GM23338 (cell line): ENCODE data around the gene CACNA1B. TPM values are rescaled to one million over a fixed set of nuclear protein-coding genes. Genes with fewer than 3 reads are reported as not detected.

ENCODE experiments used
- ATAC-seq: fragments of 200-7000 bp; cut with Tn5 transposase; 3 replicates; pipeline ENCODE4 v1.9.1; 2020
- DNase-seq: peaks from one replicate; pipeline ENCODE4 v3.0.0-alpha.2; 2015; ENCODE audit warnings: low spot score
- H2AFZ ChIP-seq: fragments of 200-600 bp; sonication (generic); 2 replicates; pipeline ENCODE4 v1.8.0; 2016; ENCODE audit warnings: antibody characterized with exemption, mild to moderate bottlenecking, moderate library complexity
- H3F3A ChIP-seq: fragments of 200-600 bp; sonication (generic); replicated peaks from 2 replicates; pipeline ENCODE4 v1.8.0; 2017; ENCODE audit warnings: antibody characterized with exemption, mixed run types, low read depth
- H3K27ac ChIP-seq: fragments of 200-600 bp; sonication (generic); 2 replicates; pipeline ENCODE4 v1.6.1; 2016; ENCODE audit warnings: low read depth
- H3K27me3 ChIP-seq: fragments of 200-600 bp; sonication (generic); 2 replicates; pipeline ENCODE4 v1.8.0; 2016; ENCODE audit warnings: mild to moderate bottlenecking, mixed run types, moderate library complexity; ENCODE audit not compliant: insufficient read depth
- H3K36me3 ChIP-seq: fragments of 200-600 bp; sonication (generic); 2 replicates; pipeline ENCODE4 v1.8.0; 2016; ENCODE audit warnings: mild to moderate bottlenecking; ENCODE audit not compliant: insufficient read depth
- H3K4me1 ChIP-seq: fragments of 200-600 bp; sonication (generic); 2 replicates; pipeline ENCODE4 v1.8.0; 2016; ENCODE audit warnings: mild to moderate bottlenecking, moderate library complexity; ENCODE audit not compliant: insufficient read depth
- H3K4me2 ChIP-seq: fragments of 200-600 bp; sonication (generic); 2 replicates; pipeline ENCODE4 v1.7.1; 2017; ENCODE audit warnings: mixed run types
- H3K4me3 ChIP-seq: fragments of 200-600 bp; sonication (generic); 2 replicates; pipeline ENCODE4 v1.6.1; 2016; ENCODE audit warnings: mixed run types
- H3K79me2 ChIP-seq: fragments of 200-600 bp; sonication (generic); replicated peaks from 2 replicates; pipeline ENCODE4 v1.8.0; 2017; ENCODE audit warnings: mild to moderate bottlenecking; ENCODE audit not compliant: insufficient read depth
- H3K9me2 ChIP-seq: fragments of 200-600 bp; sonication (generic); 2 replicates; pipeline ENCODE4 v1.8.0; 2017; ENCODE audit not compliant: insufficient read depth
- H4K20me1 ChIP-seq: fragments of 200-600 bp; sonication (generic); replicated peaks from 2 replicates; pipeline ENCODE4 v1.8.0; 2017; ENCODE audit warnings: mild to moderate bottlenecking; ENCODE audit not compliant: insufficient read depth
- H3K27ac Mint-ChIP-seq: 2 replicates; pipeline ENCODE4 v1.8.0; 2020; ENCODE audit warnings: inconsistent platforms, mild to moderate bottlenecking, moderate library complexity, mixed read lengths
- H3K27me3 Mint-ChIP-seq: 3 replicates; pipeline ENCODE4 v1.8.0; 2022; ENCODE audit warnings: low read depth, mild to moderate bottlenecking, moderate library complexity, mixed read lengths, inconsistent platforms; ENCODE audit not compliant: insufficient read depth, poor library complexity
- H3K36me3 Mint-ChIP-seq: 3 replicates; pipeline ENCODE4 v1.8.0; 2021; ENCODE audit warnings: low read depth, mild to moderate bottlenecking, inconsistent platforms, moderate library complexity, mixed read lengths
- H3K4me1 Mint-ChIP-seq: 3 replicates; pipeline ENCODE4 v1.8.0; 2020; ENCODE audit warnings: mild to moderate bottlenecking, inconsistent platforms, mixed read lengths
- H3K4me3 Mint-ChIP-seq: 3 replicates; pipeline ENCODE4 v1.8.0; 2021; ENCODE audit warnings: moderate library complexity, mild to moderate bottlenecking, inconsistent platforms, mixed read lengths
- H3K9me3 Mint-ChIP-seq: 3 replicates; pipeline ENCODE4 v1.8.0; 2020; ENCODE audit warnings: moderate library complexity, mild to moderate bottlenecking, inconsistent platforms, mixed read lengths
- CREB1 ChIP-seq: fragments of 250-450 bp; sonication (Bioruptor Pico); IDR thresholded peaks from 2 replicates; pipeline ENCODE4 v1.5.0; 2020; ENCODE audit warnings: low read depth, mild to moderate bottlenecking, moderate library complexity
- ETS1 ChIP-seq: IDR thresholded peaks from 2 replicates; pipeline ENCODE4 v1.6.1; 2016; ENCODE audit warnings: antibody characterized with exemption
- EZH2 ChIP-seq: fragments of 200-600 bp; sonication (generic); IDR thresholded peaks from one replicate; pipeline ENCODE4 v1.8.0; 2017; ENCODE audit warnings: antibody characterized with exemption, mild to moderate bottlenecking, low read depth; ENCODE audit not compliant: unreplicated experiment
- EZH2phosphoT487 ChIP-seq: fragments of 200-600 bp; sonication (generic); IDR thresholded peaks from one replicate; pipeline ENCODE4 v1.8.1; 2018; ENCODE audit warnings: antibody characterized with exemption; ENCODE audit not compliant: unreplicated experiment
- JUNB ChIP-seq: IDR thresholded peaks from one replicate; pipeline ENCODE4 v1.6.1; 2016; ENCODE audit warnings: antibody characterized with exemption; ENCODE audit not compliant: unreplicated experiment
- NANOG ChIP-seq: IDR thresholded peaks from 2 replicates; pipeline ENCODE4 v1.6.1; 2016; ENCODE audit warnings: antibody characterized with exemption, borderline replicate concordance
- POLR2AphosphoS5 ChIP-seq: IDR thresholded peaks from 2 replicates; pipeline ENCODE4 v1.6.1; 2016; ENCODE audit warnings: antibody characterized with exemption, low read depth
- REST ChIP-seq: IDR thresholded peaks from one replicate; pipeline ENCODE4 v1.6.1; 2018; ENCODE audit warnings: antibody characterized with exemption; ENCODE audit not compliant: unreplicated experiment
- ZNF114 ChIP-seq: fragments of 250-450 bp; sonication (Bioruptor Pico); IDR thresholded peaks from 2 replicates; pipeline ENCODE4 v1.5.0; 2020; ENCODE audit warnings: mild to moderate bottlenecking, moderate library complexity
- ZNF331 ChIP-seq: fragments of 250-450 bp; sonication (Bioruptor Pico); IDR thresholded peaks from 2 replicates; pipeline ENCODE4 v1.5.0; 2020; ENCODE audit warnings: low read depth, mild to moderate bottlenecking, moderate library complexity
- ZNF462 ChIP-seq: fragments of 250-450 bp; sonication (Bioruptor Pico); IDR thresholded peaks from 2 replicates; pipeline ENCODE4 v1.5.0; 2020; ENCODE audit warnings: mild to moderate bottlenecking, moderate library complexity
- polyA plus RNA-seq: library from polyadenylated mRNA; unstranded; fragments of >200 nt; fragmentation: Nextera tagmentation; extraction: Ambion mirVana; gene quantifications from 2 replicates; pipeline ENCODE4 v1.2.1, GENCODE V29; 2016
- total RNA-seq: library from RNA; depleted of rRNA; stranded (reverse); fragments of >200 nt; shearing (Covaris generic); gene quantifications from 2 replicates; pipeline ENCODE4 v1.2.3, GENCODE V29; 2014
- TF ChIP-seq, protein P1 (sequence below), 2 experiments: fragments of 200-600 bp in 1 of 2; sonication (generic) in 1 of 2; conservative IDR thresholded peaks; 2 replicates each; pipeline versions ENCODE4 v1.5.1 to v1.6.1; 2016 to 2017; ENCODE audit warnings: antibody characterized with exemption in 2 of 2, low read depth in 2 of 2, mild to moderate bottlenecking in 2 of 2, moderate library complexity in 1 of 2

The CACNA1B gene
- total and polyA plus RNA-seq, 2 experiments from 2014 or later: 1.1 to 10.4 TPM

GRCh38 chr9:138111607-138112006 is 234.0 kb downstream of the CACNA1B start (continued):
- TF ChIP-seq CREB1 (CRISPR knock-in tag) (no peak), JUNB (no peak), ZNF462 (CRISPR knock-in tag) (no peak)

DNA sequence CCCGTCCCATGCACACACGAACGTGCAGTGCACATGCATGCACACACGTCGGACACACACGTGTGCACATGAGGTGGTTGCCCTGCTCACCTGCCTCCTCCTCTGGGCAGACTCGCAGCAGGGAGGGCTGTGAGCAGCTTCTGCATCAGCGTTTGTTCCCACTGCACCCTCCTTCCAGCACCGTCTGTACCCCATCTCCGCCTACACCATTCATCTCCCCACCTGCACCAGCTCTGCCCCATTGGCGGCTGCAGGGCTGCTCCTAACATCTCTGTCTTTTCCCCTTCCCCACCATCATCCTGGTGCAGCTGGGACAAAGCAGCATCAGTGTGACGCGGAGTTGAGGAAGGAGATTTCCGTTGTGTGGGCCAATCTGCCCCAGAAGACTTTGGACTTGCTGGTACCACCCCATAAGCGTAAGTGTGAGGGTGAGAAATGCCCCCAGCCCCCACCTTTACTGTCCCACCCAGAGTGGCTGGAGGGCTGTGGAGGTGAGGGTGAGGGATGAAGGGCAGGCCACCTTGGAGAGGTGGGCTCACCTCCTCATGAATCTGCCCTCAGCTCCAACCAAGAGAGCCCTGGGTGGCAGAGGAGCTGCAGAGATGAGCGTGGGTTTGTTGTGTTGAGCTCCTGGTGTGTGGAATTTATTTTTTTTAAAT is 234.6 kb downstream of the CACNA1B start:
- H3K36me3 Mint-ChIP-seq: peaks cover 39% of the 10 kb centered on the region
- TF ChIP-seq ZNF331 (CRISPR knock-in tag) (no peak), JUNB (no peak), NANOG (no peak), EZH2 (no peak), ZNF114 (CRISPR knock-in tag) (no peak), EZH2phosphoT487 (no peak), ETS1 (no peak), REST (no peak), POLR2AphosphoS5 (no peak), CREB1 (CRISPR knock-in tag) (no peak)
- TF ChIP-seq, protein P1, sequence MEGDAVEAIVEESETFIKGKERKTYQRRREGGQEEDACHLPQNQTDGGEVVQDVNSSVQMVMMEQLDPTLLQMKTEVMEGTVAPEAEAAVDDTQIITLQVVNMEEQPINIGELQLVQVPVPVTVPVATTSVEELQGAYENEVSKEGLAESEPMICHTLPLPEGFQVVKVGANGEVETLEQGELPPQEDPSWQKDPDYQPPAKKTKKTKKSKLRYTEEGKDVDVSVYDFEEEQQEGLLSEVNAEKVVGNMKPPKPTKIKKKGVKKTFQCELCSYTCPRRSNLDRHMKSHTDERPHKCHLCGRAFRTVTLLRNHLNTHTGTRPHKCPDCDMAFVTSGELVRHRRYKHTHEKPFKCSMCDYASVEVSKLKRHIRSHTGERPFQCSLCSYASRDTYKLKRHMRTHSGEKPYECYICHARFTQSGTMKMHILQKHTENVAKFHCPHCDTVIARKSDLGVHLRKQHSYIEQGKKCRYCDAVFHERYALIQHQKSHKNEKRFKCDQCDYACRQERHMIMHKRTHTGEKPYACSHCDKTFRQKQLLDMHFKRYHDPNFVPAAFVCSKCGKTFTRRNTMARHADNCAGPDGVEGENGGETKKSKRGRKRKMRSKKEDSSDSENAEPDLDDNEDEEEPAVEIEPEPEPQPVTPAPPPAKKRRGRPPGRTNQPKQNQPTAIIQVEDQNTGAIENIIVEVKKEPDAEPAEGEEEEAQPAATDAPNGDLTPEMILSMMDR (conservative IDR thresholded peaks at IDR 0.05; ENCODE audit: low read depth in 2 of 2): no peak

More for the DNA sequence above, 234.6 kb downstream of the CACNA1B start:
- Histone ChIP-seq H3K4me2 (no peak overlapping the region), H3K9me2 (no peaks in the 10 kb centered on the region), H3K4me3 (no peak overlapping the region), H3K36me3 (no peaks in the 10 kb centered on the region), H2AFZ (no peak overlapping the region), H3K4me1 (no peaks in the 10 kb centered on the region), H3K27me3 (no peaks in the 10 kb centered on the region), H4K20me1 (no peaks in the 10 kb centered on the region), H3F3A (no peaks in the 10 kb centered on the region), H3K79me2 (no peaks in the 10 kb centered on the region), H3K27ac (no peak overlapping the region)
- peaks cover 42% of the 10 kb centered on the region for H3K9me3 Mint-ChIP-seq
- ATAC-seq (no peak), DNase-seq (no peak)
- no peak overlapping the region for H3K27ac Mint-ChIP-seq
- no peak overlapping the region; the same call in 2 of the 3 replicates for H3K4me3 Mint-ChIP-seq
- H3K27me3 Mint-ChIP-seq: peaks cover 5% of the 10 kb centered on the region
- no peaks in the 10 kb centered on the region; the same call in 2 of the 3 replicates for H3K4me1 Mint-ChIP-seq
